Stimulated activated CD4-positive, alpha-beta T cell treated with anti-CD3 and anti-CD28 coated beads, Interleukin-15, amount 100 ng/mL, for 48 hours (primary cell): Measurements from ENCODE around the gene CRABP2.

Experiments used
- DNase-seq, 2 donors: peaks; one replicate each; pipeline ENCODE4 v3.0.0-alpha.2; 2020; ENCODE audit warnings: low read depth in 2 of 2

The CRABP2 gene

DNA sequence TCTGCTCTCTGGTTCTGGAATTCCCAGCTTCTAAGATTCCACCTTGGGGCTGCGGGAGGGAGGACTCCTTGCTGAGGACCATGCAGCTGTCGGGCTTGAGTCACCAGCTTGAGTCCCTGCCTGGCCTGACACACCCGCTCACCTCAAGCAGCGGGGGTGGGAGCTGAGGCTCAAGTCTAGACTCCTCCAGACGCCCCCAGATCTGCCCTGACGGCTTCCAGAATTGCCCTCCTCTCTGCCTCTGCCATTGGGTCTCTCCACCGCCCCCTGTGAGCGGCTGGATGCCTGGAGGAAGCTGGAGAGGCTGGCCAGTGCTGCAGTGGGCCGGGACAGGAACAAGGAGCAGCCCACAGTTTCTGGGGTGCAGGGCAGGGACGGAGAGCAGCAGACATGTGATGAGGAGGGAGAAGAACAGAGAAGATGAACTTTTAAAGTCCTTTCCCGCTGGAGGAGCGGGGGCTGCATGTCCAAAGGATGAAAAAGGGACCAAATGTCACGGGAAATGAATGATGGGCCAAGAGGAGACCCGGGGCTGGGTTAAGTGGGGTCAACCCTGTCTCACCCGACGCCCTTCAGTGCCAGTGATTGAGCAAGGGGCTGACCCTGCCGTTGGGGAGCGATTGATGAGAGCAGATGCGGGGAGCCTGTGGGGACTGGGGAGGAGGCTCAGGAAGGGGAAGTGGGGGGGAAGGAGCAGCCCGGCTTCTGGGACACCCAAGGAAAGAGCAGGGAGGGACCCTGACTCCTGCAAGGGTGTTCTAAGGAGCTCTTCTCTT lies 13.5 kb downstream of the CRABP2 start:
- DNase-seq, result no peak

DNA sequence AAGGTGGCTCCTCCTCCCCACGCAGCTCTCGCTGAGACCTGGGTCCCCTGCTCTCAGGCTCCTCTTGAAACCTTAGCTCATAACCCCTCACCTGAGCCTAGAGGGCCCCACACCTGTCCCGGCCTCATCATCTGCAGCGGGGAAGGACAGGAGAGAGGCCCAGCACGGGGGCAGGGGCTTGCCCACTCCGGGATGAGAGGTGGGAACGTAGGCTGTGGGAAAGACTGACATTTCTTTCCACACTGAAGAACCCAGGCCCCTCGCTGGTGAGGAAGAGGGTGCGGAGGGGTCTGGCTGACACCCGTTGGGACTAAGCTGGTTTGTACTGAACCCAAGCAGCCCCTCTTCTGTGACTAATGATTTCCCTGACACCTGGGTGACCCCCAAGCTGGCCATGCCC lies 14.2 kb downstream of the CRABP2 start:
- no peak for DNase-seq

DNA sequence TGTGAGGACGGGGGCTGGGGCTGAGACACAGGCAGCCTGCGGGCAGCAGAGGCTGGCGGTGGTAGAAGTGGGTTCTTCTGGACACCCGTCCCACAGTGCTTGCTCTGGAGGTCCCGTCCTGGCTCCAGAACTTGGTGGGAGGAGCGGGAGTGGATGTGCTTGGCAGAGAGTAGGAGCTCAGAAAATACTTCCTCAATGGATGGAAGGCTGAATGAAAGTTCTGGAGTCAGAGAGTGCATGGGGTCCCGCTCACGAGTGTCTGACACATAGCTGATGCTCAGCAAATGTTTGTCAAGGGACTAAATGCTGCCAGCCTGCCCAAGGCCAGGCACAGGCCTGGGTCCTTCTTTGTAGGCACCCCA lies 14.7 kb downstream of the CRABP2 start:
- DNase-seq, result no peak

DNA sequence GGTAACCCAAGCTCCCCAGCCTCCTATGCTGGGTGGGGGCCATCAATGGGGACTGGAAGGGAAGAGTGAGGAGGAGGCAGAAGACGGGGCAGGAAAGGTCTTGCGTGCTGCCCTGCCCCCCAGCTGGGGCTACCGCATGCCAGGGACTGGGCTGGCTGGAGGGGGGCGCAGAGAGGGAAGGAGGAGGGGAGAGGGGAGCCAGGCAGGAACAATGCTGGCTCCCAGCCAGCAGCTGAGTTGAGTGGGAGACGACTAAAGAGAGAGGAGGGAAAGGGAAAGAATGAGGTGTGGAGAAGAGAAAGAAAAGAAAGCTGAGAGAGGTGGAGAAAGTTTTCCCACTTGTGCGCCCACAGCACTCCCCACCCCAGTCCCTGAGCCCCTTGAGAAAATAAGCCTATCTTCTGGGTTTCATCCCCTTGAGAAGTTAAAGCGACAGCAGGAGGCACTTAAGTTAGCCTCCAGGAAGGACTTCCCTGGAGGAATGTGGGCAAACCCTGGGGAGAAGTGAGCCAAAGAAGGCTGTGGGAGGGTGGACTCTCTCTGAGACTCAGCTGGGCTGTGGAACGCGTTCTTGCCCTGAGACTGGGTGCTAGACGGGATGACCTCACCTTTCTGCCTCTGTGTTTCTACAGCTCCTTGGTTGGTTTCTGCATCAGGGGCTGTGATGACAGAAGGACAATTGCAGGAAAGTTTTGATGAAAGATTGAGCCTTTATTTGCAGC lies 15.3 kb downstream of the CRABP2 start:
- DNase-seq, result no peak

DNA sequence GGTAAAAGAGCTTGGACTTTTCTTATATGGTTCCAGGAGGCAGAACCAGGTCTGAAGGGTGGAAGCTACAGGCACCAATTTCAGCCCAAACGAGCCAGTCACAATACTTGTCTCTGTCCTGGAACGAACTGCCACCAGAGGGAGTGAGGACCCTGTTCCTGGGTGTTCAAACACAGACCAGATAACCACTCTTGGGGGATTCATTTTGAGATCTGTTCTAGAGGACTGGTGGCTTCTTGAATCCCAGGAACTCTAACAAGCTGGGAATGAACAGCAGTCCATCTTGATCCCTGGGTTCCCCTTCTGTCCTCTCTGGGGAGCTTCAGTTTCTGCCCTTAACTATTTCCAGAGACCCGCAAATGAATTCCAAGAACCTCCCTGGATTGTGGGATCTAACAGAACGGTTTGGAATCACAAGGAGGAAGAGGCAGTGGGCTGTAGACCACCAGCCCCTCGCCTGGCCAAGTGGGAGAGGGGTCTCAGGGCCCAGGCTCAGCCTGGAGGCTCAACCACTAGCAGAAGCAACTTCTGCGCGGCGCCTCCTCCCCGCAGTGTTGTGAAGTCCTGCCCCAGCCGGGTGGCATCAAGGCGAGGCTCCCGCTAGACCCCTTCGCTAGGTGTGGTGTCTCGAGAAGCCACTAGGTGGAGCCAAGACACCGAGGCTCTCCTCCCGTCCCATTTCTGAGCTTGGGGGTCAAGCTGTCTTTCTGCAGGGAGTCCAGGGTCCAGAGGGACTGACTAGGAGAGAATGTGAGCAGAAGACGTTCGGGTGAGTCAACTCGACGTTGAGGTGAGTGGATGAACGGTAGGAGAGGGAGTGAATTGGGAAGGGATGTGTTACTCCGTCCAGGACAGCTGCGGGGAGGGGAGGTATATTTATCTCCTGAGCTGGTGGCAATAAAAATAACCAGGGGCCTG lies 16.1 kb downstream of the CRABP2 start:
- peak; percentile 67 for DNase-seq

DNA sequence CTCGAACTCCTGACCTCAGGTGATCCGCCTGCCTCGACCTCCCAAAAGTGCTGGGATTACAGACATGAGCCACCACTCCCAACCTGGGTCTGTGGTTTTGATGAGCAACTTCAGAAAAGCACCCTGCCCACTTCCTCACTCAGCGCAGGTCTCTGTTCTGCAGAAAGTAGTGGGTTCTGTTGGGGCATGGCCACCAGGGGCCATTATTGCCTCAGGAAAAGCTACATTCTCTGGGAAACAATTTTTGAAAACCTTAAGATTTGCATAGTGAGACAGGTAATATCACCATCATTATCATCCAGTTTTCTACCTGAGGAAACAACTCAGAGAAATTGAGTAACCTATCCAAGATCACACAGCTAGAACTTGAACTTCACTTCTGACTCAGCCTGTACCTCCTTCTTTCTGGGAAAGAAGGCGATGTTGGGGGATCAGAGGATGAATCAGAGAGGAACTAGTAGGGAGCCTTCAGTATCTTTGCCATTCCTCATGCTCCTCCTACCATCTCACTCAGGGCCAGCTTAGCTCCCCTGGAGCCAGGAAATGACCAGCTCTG lies 21.1 kb downstream of the CRABP2 start:
- peak in 1 of 2 donors; percentile 30 for DNase-seq

DNA sequence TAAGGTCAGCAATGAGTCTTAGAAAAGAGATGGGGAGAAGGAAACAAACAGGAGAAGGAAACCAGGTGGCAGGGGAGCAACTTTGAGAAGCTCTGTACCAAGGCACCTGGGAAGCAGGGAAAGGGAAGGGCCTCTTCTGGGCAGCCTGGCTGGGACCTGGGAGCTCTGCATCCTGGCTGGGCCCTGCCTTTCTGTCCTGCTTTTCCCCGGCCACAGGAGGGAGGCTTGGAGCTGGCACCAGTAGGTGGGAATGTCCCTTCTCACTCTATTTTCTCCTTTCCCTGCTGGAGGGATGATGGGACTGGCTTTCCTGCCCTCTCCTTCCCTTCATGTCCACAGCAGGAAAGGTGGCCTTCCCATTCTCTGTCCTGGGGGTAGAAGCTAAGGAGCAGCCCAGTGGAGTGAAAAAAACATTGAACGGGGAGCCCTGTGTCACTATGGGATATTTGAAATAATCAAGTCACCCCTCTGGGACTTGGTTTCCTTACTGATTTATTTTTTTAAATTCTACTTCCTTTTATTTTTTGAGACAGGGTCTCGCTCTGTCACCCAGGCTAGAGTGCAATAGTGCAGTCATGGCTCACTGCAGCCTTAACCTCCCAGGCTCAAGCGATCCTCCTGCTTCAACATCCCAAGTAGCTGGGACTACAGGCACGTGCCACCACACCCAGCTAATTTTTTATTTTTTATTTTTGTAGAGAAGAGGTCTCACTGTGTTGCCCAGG lies 23.1 kb downstream of the CRABP2 start:
- no peak for DNase-seq

DNA sequence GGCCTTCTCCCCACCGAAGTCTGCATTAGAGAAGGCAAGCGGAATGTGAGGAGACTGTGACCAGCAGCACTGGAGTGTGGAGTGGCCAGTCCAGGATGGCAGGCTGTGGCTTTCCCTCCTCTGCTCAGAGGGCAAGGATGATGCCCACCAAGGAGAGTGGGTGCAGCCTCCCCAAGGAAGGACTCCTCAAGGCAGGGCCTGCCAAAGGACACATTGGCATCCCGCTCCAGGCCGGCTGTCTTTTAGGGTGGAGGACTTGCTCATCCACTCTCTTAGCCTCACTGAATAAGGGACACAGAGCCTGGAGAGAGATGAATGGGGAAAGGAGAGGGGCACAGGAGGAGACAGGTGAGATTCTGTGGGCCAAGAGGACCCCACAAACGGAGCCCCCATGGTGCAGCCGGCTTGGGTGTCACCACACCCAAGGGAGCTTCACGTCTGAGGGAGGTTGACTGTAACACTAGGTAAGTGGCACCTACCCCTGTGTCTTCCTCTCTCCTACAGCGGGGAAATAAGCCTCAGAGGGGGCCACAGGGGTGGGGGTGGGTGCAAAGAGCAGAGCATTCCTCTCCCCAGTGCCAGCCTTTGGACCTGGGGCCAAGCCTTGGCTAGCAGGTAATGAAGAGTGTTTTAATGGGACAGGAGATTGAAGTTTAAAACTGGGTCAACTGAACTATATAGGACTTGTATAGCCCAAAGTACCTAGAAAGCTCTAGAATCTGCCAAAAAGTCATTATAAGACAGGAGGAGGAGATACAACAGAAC lies 24.0 kb downstream of the CRABP2 start:
- DNase-seq, result no peak

DNA sequence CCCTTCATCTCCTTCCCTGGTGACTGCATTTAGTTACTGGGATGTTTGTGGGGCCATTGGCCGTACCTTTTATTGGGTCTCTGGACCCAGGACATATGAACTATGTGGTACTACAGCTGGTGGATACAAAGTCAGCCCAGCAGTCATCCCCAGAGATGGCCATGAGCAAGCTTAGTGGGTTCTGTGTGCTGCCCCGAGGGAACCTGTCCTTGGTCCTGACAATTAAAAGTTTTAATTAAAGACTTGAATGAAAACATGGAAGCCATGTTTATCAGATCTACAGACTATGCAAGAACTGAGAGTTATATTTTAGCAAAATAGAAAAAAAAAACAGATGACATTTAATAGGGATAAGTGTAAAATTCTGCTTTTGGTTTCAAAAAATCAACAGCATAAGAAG lies 25.3 kb downstream of the CRABP2 start:
- DNase-seq, result no peak

DNA sequence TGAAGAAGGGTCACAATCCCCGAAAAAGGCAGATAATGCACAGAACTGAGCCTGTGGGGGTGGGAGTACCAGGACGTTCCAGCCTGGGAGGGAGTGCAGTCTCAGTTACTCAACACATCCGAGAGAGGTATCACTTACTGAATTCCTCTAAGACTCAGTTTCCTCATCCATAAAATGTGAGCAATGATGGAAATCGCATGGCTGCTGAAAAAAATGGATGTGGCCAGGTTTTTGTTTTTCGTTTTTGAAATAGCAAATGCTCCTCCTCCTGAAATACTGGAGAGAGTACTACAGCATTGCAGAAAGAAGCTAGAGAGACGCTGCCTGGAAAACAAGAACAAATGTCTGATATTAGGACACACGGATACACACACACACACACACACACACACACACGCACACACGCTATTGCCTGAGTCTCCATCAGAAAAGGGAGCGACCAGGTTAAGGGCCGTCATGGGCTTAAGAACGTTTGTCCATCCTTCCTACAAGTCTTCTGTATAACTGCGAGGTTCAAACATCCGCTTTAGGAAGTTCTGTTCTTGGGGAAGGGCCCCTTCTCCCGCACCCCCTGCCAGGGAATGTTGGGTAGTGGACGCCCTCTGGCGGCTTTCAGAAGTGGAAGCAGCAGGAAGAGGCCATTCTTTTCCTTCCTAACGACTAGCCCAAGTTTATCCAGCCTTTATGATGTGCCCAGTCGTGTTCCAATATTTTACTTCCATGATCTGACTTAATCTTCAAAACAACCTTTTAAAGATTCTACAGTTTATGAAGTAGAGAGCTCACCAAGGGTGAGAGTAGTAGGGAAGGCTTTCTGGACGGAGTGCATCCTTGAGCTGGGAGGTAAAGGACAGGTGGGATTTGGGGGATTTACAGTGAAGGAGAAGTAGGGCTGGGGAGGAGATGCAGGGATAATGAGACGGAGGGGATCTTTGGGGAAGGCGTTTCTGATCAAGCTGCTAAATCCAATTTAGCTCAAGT lies 27.5 kb downstream of the CRABP2 start:
- DNase-seq, result no peak

DNA sequence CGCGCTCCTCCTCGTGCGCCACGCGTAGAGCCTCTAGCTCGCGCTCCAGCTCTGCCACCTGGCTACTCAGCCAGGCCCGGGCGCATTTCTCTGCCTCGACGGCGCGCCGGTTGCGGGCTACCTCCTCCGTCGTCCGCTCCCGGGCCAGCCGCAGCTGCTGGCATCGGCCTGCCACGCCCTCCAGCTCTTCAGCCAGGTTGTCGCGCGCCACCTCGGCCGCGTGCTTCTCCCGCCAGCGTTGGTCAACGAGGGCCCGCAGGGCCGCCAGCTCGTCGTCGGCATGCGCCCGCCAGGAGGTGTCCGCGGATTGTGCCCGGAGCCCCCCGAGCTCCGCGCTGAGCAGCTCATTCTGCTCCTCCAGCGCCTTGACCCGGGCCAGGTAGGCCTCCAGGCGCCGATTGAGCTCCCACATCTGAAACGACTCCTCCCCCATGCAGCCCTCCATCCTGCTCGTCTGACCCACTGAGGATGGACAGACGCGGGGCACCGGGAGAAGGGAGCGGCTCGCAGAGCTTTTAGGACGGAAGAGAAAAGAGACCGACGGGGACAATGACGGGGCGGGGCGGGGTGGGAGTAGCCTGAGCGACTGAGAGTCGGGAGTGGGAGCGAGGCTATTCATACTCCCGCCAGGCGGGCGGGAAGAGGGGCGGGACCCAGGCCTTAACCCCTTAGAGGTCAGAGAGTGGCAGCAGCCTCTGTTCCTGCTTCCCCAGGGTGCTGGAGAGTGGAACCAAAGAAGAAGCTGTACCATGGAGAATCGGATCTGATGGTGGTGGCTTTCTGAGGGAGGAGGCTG lies 28.4 kb downstream of the CRABP2 start, which contains the start of gene NES:
Gene NES, minus strand, starts transcription at position 588 of the 796 bp plus-strand sequence. Its CDS starts 143 bp downstream, at position 445.
- no peak for DNase-seq

DNA sequence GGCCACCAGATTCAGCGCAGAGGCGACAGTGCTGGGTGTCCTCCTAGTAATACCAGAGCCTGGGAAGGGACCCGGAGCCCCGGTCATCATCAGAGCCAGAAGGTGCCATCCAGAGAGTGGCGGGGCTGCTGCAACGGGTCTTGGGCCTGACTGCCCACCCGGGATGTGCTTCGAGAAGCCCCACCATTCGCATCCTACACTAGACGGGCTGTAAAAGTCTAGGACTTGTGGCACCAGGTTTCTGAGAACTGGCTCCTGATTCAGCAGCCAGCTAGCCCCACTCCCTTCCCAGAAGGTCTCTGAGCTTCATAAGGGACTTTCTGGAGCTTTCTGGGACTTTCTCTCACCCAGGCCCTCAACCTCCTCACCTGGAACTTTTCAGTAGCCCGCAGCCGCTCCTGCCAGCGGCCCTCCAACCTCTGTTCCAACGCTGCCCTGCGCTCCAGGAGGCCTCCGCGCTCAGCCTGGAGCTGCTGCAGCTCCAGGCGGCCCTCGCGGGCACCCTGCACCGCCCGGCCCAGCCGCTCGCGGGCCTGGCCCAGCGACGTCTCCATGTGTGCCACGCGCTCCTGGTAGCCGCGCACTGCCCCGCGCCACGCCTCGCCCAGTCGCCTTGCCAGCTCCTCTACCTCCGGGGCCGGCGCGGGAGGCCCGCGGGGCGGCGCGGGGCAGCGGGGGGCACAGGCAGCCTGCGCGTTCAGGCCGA lies 29.1 kb downstream of the CRABP2 start:
- DNase-seq, result no peak

DNA sequence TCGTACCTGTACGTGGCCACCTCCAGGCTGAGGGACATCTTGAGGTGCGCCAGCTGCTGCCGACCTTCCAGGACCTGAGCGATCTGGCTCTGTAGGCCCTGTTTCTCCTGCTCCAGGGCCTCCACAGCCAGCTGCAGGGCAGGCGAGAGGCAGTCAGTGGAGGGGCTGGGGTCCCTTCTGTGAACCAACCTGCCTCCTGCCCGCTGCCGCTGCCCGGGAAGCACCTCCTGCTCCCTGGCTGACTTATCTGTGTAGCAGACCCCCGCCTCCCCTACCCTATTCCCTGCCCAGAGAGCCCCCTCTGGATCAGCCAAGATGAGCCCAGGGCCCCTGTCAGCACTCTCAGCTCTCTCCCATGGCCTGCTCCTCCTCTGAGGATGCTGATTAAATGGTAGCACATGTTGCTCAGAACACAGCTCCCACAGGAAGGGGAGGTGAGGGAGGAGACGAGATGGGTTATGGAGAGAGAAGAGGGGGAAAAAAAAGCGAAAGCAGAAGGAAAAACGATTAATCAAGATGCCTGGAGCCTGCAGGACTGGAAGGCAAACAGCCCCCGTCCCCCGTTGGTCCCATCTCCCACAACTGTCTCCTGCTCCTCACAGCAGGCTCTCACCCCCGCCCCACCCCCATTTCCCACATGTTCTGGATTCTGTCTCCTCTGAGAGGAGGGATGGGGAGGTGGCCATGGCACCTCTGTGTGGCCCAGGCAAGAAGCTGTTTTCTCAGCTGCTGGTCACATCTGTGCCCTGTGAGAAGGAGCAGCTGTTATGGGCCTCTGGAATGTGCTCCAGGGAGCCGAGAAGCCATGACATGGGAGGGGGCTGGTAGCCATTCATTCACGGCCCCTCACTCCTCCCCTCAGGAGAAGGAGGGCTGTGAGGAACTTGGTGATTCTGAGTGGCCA lies 29.9 kb downstream of the CRABP2 start:
- DNase-seq, result no peak

DNA sequence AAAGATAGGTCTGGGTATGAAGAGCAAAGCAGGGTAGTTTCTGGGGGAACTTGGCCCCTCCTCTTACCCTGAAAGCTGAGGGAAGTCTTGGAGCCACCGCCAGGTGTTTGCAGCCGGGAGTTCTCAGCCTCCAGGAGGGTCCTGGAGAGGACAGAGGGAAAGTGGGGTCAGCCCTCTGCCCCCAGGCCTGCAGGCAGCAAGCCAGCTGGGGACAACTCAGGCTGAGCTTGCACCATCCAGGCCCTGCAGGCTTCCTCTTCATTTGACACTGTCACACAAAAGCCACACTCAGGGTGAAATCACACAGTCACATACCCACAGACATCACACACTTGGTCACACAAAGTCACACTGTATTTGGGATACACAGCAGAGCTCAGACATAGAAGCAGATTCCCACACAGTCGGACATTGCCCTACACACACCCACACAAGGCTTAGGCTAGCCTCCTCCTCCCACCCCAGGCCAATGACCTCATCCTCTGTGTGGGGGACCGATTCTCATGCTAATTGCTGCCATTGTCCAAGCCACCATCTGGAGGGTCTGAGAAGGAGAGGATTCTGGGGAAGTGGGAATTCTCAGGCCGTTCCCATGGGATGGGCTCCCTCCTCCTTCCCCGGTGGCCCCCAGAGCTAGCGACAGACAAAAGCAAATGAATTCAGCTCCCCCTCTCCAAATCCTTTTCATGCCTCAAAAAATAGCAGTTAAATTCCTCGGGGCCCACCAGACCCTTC lies 31.8 kb downstream of the CRABP2 start:
- no peak for DNase-seq

DNA sequence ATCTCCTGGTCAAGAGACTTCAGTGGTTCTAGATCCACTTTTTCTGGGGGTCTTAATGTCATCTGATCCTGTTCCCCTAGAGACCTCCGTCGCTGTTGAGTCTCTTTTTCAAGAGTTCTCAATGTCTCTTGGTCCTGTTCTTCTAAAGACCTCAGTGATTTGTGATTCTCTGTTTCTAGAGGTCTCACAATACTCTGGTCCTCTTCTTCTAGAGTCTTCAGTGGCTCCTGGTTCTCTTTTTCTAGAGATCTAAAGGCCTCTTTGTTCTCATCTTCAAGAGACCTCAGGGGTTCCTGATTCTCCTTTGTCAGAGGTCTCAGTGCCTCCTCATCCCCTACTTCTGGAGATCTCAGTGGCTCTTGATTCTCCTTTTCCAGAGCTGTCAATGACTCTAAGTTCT lies 33.6 kb downstream of the CRABP2 start:
- DNase-seq, result no peak

DNA sequence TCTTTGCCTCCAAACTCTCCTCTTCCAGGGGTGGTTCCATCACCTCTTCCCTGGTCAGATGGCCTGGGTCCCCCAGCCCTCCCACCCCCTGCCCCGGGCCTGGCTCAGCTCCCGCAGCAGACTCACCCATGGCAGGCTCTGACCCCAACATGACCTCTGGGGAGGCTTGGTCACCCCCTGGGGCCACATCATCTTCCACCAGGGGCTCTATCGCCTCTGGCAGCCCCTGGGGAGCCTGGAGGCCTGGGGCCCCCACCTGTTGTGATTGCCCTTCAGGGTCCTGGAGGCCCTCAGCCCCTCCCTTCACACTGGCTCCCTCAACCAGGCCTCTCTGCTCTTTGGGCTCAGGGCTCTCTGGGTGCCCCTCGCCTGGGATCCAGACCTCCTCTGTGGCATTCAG lies 34.6 kb downstream of the CRABP2 start:
- no peak for DNase-seq
